Activated T-helper 1 cell treated with Interleukin-2 at 50 U/mL for 16 hours (primary cell): Measurements from ENCODE around the gene EVPL.
A peak's percentile ranks its signal among the peaks of the same experiment; 100 is the strongest.
"Not testable (repeated sequence)": the region's sequence is repeated elsewhere in the genome, so short reads cannot be mapped to it uniquely, and the experiment has no call there.

Experiments
- DNase-seq: peaks from one replicate; pipeline ENCODE4 v3.0.0-alpha.2; 2020; ENCODE audit warnings: low read depth

Gene EVPL

GRCh38 chr17:75996665-75997590 lies 30.2 kb downstream of the EVPL start:
- DNase-seq: no peak

GRCh38 chr17:75995385-75995925 lies 31.7 kb downstream of the EVPL start:
- DNase-seq: no peak

- no peak for DNase-seq
These were observed 32.2 kb downstream of the EVPL start for GRCh38 chr17:75994802-75995370.

GRCh38 chr17:75991396-75991795 lies 35.7 kb downstream of the EVPL start:
- DNase-seq: no peak

GRCh38 chr17:75987041-75987440 lies 40.1 kb downstream of the EVPL start:
- no peak for DNase-seq

- no peak for DNase-seq
These were observed 41.1 kb downstream of the EVPL start for GRCh38 chr17:75985986-75986385.

- no peak for DNase-seq
These were observed 43.5 kb downstream of the EVPL start for GRCh38 chr17:75983501-75984181.

GRCh38 chr17:75981019-75981615 lies 46.0 kb downstream of the EVPL start:
- DNase-seq: no peak

- no peak for DNase-seq
These were observed 46.7 kb downstream of the EVPL start for GRCh38 chr17:75980188-75981018.

GRCh38 chr17:75979705-75980187 lies 47.4 kb downstream of the EVPL start:
- no peak for DNase-seq

GRCh38 chr17:75978938-75979704 lies 48.0 kb downstream of the EVPL start, which contains the start of the genes ACOX1 and TEN1:
Gene ACOX1, minus strand, starts transcription at chr17:75979166. Its CDS starts 93 bp downstream, at chr17:75979073.
Gene TEN1, plus strand, starts transcription at chr17:75979240. Its CDS starts 6,953 bp downstream, at chr17:75986193.
- DNase-seq: peak; percentile 91

GRCh38 chr17:75976175-75976848 lies 50.8 kb downstream of the EVPL start:
- DNase-seq: no peak

GRCh38 chr17:75975757-75976174 lies 51.3 kb downstream of the EVPL start:
- no peak for DNase-seq

- not testable (repeated sequence) for DNase-seq
These were observed 51.9 kb downstream of the EVPL start for GRCh38 chr17:75975187-75975586.

- no peak for DNase-seq
These were observed 56.5 kb downstream of the EVPL start for GRCh38 chr17:75970626-75971025.

- DNase-seq: no peak
These were observed 57.0 kb downstream of the EVPL start for GRCh38 chr17:75970011-75970523.

GRCh38 chr17:75969044-75969443 lies 58.1 kb downstream of the EVPL start:
- not testable (repeated sequence) for DNase-seq

- no peak for DNase-seq
These were observed 61.6 kb downstream of the EVPL start for GRCh38 chr17:75965468-75965867.

GRCh38 chr17:75959839-75960511 lies 67.1 kb downstream of the EVPL start:
- DNase-seq: no peak
